HG03460 (cell line): ENCODE measurements around the gene CMTM4.
"Not testable (repeated sequence)": the region's sequence is repeated elsewhere in the genome, so short reads cannot be mapped to it uniquely, and the experiment has no call there.

Experiments used
- ATAC-seq: cut with Tn5 transposase; IDR thresholded peaks from one replicate; pipeline ENCODE4 v1.9.1; 2021; ENCODE audit not compliant: unreplicated experiment

The CMTM4 gene

DNA sequence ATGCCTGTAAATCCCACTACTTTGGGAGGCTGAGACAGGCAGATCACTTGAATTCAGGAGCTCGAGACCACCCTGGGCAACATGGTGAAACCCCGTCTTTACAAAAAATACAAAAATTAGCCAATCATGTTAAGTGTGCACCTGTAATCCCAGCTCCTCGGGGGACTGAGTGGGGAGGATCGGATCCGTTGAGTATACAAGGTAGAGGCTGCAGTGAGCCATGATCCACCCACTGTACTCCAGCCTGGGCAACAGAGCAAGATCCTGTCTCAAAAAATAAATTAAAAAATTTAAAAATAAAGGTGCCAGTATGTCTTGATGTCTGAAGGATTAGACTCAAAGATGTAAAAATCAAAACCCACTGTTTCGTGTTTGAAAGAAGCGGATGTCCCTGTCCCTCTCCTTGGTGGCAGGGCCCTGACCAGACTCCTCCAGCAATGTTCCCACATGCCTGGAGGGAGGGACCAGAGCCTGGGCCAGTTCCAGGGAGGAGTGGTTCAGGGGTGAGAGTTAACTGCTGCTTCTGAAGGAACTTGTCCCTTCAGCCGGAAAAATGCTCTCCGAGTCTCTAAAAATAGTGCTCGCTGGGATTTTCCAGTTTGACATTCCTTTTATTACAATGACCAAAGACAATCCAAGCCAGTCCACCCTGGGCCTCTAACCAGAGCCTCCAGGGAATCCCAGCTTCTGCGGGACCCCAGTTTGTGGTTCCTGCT is 9.4 kb upstream of the CMTM4 start:
- no peak for ATAC-seq

DNA sequence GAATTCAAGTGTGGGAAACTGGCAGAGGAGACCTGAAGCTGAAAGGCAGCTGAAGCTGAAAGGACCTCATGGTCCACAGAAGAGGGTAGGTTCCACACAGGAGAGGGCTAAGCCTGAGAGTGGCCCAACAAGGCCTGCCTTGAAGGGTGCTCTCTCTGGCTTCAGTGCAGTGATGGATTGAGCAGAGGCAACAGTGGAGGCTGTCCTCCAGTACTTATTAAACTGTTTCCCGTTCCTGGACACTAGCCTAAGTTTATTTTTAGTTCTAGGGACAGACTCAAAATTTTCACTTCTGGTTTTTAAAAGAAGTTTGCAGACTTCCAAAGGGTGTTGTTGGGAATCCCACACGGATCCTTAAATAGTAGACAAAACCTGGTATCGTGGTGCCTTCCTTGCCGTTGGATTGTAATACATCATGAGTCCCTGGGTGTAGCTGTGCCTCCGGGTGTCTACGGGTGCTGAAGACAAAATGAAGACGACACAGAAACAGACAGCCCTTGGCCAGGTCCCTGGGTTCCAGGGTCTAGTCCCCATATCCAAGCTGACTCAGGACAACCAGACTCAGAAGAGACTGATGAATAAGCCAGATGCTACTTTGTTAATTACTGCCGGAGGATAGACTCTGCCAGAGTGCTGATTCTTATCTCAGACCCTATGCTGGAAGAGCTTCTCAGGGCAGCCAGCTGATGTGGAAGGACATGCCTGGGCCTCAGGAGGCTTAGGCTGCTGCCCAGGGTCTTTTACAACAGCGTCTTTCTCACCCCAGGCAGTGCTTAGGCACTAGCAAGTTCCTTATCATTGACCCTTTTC is 7.1 kb upstream of the CMTM4 start:
- ATAC-seq = no peak

DNA sequence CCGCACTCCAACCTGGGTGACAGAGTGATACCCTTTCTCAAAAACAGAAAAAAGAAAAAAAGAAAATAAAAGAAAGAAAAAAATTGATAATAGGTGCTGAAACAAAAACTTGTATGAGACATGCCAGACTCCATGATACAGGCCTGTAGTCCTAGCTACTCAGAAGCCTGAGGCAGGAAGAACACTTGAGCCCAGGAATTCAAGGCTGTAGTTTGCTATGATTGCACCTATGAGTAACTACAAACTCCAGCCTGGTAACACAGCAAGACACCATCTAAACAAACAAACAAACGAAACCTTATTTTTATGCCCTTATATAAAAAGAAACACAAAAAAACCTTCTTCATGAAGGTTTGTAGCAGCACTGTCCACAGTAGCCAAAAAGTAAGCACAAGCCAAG is 5.0 kb upstream of the CMTM4 start:
- ATAC-seq = no peak

- ATAC-seq = no peak
Observed at GRCh38 chr16:66701026-66701425, 4.5 kb upstream of the CMTM4 start.

DNA sequence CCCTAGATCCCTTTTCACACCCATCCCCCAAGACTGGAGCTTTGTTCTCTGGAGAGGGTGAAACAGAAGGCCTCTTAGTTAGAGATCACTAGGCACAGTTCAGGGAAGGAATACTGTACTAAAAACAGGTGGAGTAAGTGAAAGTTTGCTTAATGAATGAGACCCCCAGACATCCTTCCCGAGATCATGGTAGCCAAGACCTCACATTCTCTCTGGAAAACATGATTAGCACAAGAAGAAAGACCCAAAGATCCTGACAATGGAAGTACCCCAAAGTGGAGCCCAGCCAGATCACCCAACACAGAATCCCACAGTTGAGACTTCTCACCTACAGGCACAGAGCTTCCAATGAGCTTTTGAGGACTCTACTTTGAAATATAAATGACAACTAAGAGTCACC is 3.4 kb upstream of the CMTM4 start:
- ATAC-seq = no peak

GRCh38 chr16:66698046-66698445 is 1.5 kb upstream of the CMTM4 start:
- ATAC-seq = no peak

GRCh38 chr16:66695935-66696668 is 441 bp downstream of the CMTM4 start:
- ATAC-seq = peak; percentile 45

- ATAC-seq = no peak
Observed at GRCh38 chr16:66695471-66695934, 1.0 kb downstream of the CMTM4 start.

DNA sequence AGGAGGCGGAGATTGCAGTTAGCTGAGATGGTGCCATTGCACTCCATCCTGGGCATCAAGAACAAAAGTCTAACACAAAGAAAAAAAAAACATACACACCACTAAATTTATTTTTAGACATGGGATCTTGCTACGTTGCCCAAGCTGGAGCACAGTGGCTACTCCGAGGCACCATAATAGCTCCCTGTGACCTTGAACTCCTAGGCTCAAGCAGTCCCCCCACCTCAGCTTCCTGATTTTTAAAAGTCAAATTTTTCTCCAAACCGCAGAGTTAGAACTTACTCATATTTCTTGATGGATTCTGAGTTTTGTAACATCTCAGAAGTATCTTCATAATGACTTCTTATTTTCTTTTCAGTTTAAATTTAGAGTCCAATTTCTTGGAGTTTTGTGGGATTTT is 3.4 kb downstream of the CMTM4 start:
- no peak for ATAC-seq

DNA sequence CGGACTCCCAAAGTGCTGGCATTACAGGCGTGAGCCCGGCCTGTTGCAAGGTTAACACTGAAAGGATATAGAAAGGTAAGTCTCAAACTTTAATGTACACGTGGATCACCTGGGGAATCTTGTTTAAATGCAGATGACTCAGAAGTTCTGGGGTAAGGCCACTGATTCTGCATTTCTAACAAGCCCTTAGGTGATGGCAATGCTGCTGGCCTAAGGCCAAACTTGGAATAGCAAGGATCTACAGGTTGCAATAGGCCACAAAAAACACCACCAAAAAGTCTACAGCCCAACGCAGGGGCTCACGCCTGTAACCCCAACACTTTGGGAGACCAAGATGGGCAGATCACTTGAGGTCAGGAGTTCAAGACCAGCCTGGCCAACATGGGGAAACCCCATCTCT is 4.2 kb downstream of the CMTM4 start:
- no peak for ATAC-seq

DNA sequence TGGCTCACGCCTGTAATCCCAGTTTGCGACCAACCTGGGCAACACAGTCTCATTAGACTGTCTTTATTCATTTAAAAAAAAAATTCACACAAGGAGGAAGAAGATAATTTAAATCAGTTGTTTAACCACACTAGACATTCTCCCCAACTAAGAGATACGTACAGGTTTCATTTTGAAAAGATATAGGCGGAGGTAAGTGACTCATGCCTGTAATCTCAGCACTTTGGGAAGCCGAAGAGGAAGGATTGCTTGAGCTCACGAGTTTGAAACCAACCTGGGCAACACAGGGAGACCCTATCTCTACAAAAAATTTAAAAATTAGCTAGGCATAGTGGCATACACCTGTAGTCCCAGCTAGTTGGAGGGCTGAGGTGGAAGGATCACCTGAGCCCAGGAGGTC is 5.3 kb downstream of the CMTM4 start:
- ATAC-seq = no peak

DNA sequence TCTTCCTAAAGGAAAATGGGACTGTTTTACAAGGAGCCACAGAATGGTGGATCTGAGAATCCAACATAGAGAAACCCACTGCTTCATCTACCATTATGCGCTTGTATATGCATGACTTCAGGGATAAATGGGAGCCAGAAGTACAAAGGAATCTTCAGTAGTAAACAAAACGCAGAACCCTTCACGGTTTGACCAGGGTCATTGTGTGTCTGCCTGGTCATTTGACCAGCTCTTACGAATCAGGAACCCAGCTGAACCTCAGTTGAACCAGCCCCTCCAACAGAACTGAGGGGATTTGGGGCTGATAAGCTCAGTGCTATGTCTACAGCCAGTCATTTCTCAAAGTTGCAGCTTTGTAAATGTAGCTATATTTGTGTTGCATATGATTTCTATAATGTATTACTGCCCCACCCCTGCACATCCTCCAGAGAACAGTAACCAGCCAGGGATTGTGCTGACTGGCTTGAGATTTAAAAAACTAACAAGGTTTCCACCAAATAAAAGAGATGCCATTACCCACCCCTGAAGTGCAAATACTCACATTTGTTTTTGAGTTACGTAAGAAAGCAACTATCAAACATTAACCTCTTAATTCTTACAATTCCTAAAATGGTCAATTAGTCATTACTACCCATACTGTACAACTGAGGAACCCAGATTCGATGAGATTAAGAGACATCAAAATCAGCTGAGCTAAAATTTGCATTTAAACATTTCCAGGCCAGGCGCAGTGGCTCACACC is 6.3 kb downstream of the CMTM4 start:
- no peak for ATAC-seq

DNA sequence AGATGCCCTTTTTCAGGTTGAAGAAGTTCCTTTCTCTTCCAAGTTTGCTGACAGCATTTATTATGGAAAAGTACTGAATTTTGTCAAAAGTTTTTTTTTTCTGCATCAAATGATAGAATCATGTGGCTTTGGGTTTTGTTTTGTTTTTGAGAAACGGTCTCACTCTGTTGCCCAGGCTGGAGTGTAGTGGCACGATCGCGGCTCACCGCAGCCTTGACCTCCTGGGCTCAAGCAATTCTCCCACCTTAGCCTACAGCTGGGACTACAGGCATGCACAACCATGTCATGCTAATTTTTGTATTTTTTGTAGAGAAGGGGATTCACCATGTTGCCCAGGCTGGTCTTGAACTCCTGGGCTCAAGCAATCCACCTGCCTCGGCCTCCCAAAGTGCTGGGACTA is 7.3 kb downstream of the CMTM4 start:
- ATAC-seq = no peak

DNA sequence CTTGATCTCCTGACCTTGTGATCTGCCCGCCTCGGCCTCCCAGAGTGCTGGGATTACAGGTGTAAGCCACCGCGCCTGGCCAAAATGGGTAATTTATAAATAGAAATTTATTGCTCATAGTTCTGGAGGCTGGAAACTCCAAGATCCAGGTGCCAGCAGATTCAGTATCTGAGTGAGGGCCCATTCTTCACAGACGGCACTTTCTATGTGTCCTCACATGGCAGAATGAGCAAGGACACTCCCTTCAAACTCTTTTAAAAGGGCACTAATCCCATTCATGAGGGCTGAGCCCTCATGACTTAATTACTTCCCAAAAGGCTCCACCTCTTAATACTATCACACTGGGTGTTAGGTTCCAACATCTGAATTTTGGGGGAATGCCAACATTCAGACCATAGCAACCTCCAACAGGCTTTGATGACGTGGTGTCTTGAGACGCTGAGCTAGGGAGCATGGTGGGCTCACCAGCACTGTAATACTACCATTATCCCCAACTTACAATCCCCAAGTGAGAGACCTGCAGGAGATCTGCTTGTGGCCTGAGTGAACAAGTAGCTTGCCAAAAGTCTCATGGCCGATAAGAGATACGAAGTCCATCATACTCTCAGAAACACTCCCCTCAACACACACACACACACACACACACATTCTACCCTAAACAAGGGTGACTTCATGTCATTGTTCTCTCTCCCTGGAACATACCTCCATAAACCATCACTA is 8.5 kb downstream of the CMTM4 start:
- no peak for ATAC-seq

DNA sequence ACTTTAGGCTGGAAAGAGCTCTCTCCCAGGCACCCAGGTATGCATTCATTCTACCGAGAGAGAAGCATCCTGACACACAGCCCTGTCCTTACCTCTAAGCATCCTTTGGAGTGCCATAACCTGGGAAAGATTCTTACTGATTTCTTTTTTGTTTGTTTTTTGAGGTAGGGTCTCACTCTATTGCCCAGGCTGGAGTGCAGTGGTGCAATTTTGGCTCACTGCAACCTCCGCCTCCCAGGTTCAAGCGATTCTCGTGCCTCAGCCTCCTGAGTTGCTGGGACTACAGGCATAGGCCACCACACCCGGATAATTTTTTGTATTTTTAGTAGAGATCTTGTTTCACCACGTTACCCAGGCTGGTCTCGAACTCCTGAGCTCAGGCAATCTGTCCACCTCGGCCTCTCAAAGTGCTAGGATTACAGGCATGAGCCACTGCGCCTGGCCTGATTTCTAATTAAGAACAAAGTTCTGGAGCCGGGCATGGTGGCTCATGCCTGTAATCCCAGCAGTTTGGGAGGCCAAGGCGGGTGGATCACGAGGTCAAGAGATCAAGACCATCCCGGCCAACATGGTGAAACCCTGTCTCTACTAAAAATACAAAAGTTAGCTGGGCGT is 10.9 kb downstream of the CMTM4 start:
- ATAC-seq = not testable (repeated sequence)

DNA sequence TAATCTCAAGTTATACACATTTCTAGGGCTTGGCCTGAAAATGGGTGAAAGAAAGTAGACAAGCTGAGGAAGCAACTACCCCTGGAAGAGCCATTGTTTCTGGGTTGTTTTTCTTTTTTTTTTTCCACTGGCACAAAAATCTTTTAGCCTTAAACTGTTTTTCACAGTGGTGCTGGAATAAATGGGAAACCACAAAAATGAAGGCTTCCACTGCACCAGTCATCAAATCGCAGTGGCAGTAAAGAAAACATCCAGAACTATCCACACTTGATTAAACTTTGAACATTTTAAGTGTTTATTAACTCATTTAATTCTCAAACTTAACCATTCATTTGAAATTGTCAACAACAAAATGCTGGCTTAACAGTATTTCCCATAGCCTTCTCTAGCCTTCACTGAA is 14.3 kb downstream of the CMTM4 start:
- no peak for ATAC-seq

GRCh38 chr16:66681676-66682075 is 14.9 kb downstream of the CMTM4 start:
- no peak for ATAC-seq

- no peak for ATAC-seq
Observed at GRCh38 chr16:66678337-66678736, 18.2 kb downstream of the CMTM4 start.

GRCh38 chr16:66677836-66678235 is 18.7 kb downstream of the CMTM4 start:
- ATAC-seq = no peak

DNA sequence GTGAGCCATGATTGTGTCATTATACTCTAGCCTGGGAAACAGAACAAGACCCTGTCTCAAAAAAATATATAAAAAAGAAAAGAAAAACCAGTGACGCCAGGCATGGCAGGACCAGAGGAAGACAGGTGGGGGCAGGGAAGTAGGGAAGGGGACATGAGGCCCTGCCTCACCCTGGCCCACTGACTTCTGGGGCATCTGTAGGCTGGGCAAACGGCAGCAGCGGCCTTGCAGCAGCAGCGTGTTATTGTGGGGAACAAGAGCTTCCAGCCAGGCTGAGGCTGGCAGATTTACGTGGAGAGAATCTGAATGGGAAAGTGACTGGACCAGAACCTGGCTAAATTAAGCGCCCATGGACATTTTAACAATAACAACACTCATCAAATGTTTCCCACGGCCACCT is 19.4 kb downstream of the CMTM4 start:
- no peak for ATAC-seq
